IMR-90 (cell line): ENCODE data around the gene JAK1.

Experiments used
- CHD1 ChIP-seq: IDR thresholded peaks from 2 replicates; pipeline ENCODE4 v1.6.1; 2012; ENCODE audit warnings: low read depth, low read length, improper control_type of control experiment
- CTCF ChIP-seq: conservative IDR thresholded peaks from 2 replicates; pipeline ENCODE4 v1.5.1; 2012; ENCODE audit warnings: mild to moderate bottlenecking, low read depth, low read length, improper control_type of control experiment
- MAFK ChIP-seq: IDR thresholded peaks from 2 replicates; pipeline ENCODE4 v1.6.1; 2012; ENCODE audit warnings: low read depth, low read length, improper control_type of control experiment
- MAZ ChIP-seq: IDR thresholded peaks from 2 replicates; pipeline ENCODE4 v1.6.1; 2012; ENCODE audit warnings: low read depth, mild to moderate bottlenecking, low read length, improper control_type of control experiment, moderate library complexity, borderline replicate concordance
- MXI1 ChIP-seq: IDR thresholded peaks from 2 replicates; pipeline ENCODE4 v1.6.1; 2012; ENCODE audit warnings: low read depth, mild to moderate bottlenecking, low read length, moderate library complexity, borderline replicate concordance
- NFE2L2 ChIP-seq: fragments of 150-350 bp; IDR thresholded peaks from 2 replicates; pipeline ENCODE4 v1.6.1; 2016; ENCODE audit warnings: low read depth, mild to moderate bottlenecking, low read length
- POLR2A ChIP-seq: IDR thresholded peaks from 2 replicates; pipeline ENCODE4 v1.6.1; 2012; ENCODE audit warnings: mild to moderate bottlenecking, low read depth, low read length
- RFX5 ChIP-seq: IDR thresholded peaks from 2 replicates; pipeline ENCODE4 v1.8.0; 2012; ENCODE audit warnings: low read depth, mild to moderate bottlenecking, low read length, moderate library complexity
- TF ChIP-seq, protein P1 (sequence below): fragments of 150-350 bp; IDR thresholded peaks from 2 replicates; pipeline ENCODE4 v1.6.1; 2017; ENCODE audit warnings: mild to moderate bottlenecking, antibody characterized with exemption, low read length, low read depth

DNA sequence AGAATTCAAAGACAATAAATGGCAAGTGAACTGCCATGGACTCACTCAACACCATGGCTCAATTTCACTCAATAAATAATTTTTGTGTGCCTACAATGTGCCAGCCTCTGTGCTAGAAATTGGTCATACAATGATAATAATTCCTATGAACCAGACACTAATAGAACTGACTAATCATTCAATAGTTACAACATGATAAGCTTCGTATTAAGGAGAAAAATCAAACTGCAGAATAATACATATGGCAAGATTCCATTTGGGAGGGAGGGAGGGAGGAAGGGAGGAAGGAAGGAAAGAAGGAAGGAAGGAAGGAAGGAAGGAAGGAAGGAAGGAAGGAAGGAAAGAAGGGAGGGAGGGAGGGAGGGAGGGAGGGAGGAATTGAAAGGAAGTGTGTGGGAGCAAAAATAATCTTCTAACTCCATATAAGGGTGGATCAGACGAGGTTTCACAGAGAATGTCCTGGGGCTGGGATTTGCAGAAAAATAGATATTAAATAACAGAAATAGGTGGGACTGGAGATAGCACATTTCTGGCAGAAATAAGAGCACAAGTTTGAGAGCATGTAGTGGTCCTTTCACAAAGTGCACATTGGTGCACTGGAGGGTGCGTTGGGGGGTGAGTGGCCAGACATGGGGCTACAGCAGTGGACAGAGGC is 52.9 kb downstream of the JAK1 start:
- TF ChIP-seq, protein P1, sequence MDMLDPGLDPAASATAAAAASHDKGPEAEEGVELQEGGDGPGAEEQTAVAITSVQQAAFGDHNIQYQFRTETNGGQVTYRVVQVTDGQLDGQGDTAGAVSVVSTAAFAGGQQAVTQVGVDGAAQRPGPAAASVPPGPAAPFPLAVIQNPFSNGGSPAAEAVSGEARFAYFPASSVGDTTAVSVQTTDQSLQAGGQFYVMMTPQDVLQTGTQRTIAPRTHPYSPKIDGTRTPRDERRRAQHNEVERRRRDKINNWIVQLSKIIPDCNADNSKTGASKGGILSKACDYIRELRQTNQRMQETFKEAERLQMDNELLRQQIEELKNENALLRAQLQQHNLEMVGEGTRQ = no peak
- TF ChIP-seq CHD1 (no peak), MAFK (no peak), MXI1 (no peak), CTCF (no peak), POLR2A (no peak), NFE2L2 (no peak), RFX5 (no peak), MAZ (no peak)
